ENCODE measurements around the gene CDC37. TPM values are rescaled to one million over a fixed set of nuclear protein-coding genes. Genes with fewer than 3 reads are reported as not detected.

Gene CDC37
- total RNA-seq, 4 donors from 2014 or later: 146 to 308 (median 195) TPM

DNA sequence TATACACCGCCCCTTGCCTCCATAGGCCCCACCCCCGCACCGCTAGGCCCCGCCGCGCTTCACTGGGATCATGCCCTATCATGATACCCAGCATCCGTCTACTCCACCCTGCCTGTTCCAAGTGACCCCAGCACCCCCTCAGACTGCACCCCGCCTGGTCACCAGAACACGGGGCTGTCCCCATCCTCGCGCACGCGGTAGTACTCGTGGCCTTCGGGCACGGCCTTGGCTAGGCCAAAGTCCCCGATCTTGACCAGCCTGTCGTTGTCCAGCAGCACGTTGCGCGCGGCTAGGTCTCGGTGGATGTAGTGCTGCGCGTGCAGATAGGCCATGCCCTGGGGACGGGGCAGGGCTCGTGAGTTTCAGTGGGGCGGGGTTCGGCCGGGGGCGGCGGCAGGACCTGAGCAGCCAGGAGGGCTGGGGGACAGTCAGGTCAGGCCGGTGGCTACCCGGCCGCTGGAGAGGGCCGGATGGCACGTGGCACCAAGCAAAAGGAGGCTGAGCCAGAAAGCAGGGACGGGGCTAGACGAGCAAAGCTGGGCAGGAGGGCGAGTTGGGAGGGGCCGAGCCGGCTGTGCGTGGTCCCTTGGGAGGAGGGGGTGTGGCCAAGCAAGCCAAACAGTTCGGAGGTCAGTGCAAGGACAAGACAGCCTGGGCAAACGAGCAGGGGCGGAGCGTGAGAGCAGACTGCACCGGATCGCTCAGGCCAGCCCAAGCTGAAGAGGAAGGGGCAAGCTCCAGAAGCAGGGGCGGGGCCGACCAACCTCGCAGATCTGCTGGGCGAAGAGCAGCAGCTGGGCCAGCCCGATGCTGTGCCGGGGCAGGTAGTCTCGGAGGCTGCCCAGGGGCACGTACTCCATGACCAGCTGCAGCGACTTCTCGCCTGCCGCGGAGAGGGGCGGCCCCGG, 50.3 kb downstream of the CDC37 start:
- ATAC-seq (ENCODE audit: low FRiP score) (peak; percentile 37), DNase-seq (ENCODE audit: low spot score) (no peak)
- TF ChIP-seq CTCF (IDR thresholded peaks at IDR 0.05): no peak

- no peak for TF ChIP-seq CTCF (IDR thresholded peaks at IDR 0.05)
- ATAC-seq (ENCODE audit: low FRiP score): peak; percentile 66
- no peak for DNase-seq (ENCODE audit: low spot score)
Observed at GRCh38 chr19:10346509-10346908, 56.8 kb downstream of the CDC37 start.

DNA sequence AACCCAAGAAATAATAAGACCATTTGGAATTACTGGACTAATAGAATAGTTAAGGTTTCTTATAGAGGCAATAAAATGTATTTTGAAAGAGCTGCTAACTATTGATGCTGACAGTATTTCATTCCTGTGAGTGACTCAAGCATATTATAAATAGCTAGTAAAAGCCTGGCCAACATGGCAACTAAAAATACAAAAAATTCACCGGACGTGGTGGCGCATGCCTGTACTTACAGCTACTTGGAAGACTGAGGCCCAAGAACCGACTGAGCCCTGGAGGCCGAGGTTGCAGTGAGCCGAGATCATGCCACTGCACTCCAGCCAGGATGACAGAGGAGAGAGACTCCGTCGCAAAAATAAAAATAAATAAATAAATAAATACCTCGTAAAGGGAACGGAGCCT, 58.6 kb downstream of the CDC37 start:
- no peak for TF ChIP-seq CTCF (IDR thresholded peaks at IDR 0.05)
- no peak for ATAC-seq (ENCODE audit: low FRiP score)
- DNase-seq (ENCODE audit: low spot score): no peak

GRCh38 chr19:10343495-10343894, 59.8 kb downstream of the CDC37 start:
- no peak for TF ChIP-seq CTCF (IDR thresholded peaks at IDR 0.05)
- DNase-seq (ENCODE audit: low spot score) (no peak), ATAC-seq (ENCODE audit: low FRiP score) (no peak)

Other genes with a start within 250 kb of the CDC37 start
- 10 to 100 TPM; 38.4 to 84.7 (median 50.2) TPM for gene DNMT1, start 208.6 kb downstream of the CDC37 start, total RNA-seq
- 10 to 100 TPM; 15.1 to 16.8 (median 15.9) TPM for gene S1PR2, start 172.2 kb downstream of the CDC37 start, total RNA-seq
- gene MRPL4, start 151.3 kb downstream of the CDC37 start, total RNA-seq: 10 to 100 TPM; 44.6 to 73.3 (median 65.7) TPM
- gene ICAM1, start 132.4 kb downstream of the CDC37 start, total RNA-seq: 100 to 1,000 TPM in 2 of 4 donors, 10 to 100 TPM in 2; 20.7 to 286 (median 81.0) TPM
- gene ICAM4, start 116.6 kb downstream of the CDC37 start, total RNA-seq: 1 to 10 TPM in 3 of 4 donors, under 1 TPM in 1; 0.82 to 7.5 (median 2.0) TPM
- 1 to 10 TPM in 1 of 4 donors, under 1 TPM in 3; 0.31 to 1.1 (median 0.53) TPM for gene ICAM5, start 113.6 kb downstream of the CDC37 start, total RNA-seq
- gene ZGLP1, start 93.7 kb downstream of the CDC37 start, total RNA-seq: 1 to 10 TPM in 1 of 4 donors, under 1 TPM in 3; 0.19 to 2.4 (median 0.94) TPM
- gene FDX2, start 87.5 kb downstream of the CDC37 start, total RNA-seq: 10 to 100 TPM in 3 of 4 donors, 1 to 10 TPM in 1; 9.0 to 26.2 (median 17.8) TPM
- 10 to 100 TPM; 12.4 to 23.9 (median 15.8) TPM for gene RAVER1, start 70.0 kb downstream of the CDC37 start, total RNA-seq
- 10 to 100 TPM in 1 of 4 donors, 1 to 10 TPM in 3; 7.7 to 41.1 (median 9.4) TPM for gene ICAM3, start 63.9 kb downstream of the CDC37 start, total RNA-seq
- gene TYK2, start 23.0 kb downstream of the CDC37 start, total RNA-seq: 100 to 1,000 TPM in 1 of 4 donors, 10 to 100 TPM in 3; 60.2 to 137 (median 76.9) TPM
- gene PDE4A, start 17.0 kb upstream of the CDC37 start, total RNA-seq: 10 to 100 TPM in 3 of 4 donors, 1 to 10 TPM in 1; 9.8 to 30.3 (median 16.2) TPM
- gene KEAP1, start 99.8 kb upstream of the CDC37 start, total RNA-seq: 10 to 100 TPM; 53.2 to 65.6 (median 59.3) TPM
- under 1 TPM; 0.47 to 0.72 (median 0.56) TPM for gene S1PR5, start 113.9 kb upstream of the CDC37 start, total RNA-seq
- 10 to 100 TPM; 12.9 to 16.6 (median 15.4) TPM for gene ATG4D, start 140.4 kb upstream of the CDC37 start, total RNA-seq
- gene KRI1, start 162.5 kb upstream of the CDC37 start, total RNA-seq: 10 to 100 TPM in 3 of 4 donors, 1 to 10 TPM in 1; 9.1 to 36.3 (median 16.3) TPM
- gene CDKN2D, start 165.4 kb upstream of the CDC37 start, total RNA-seq: 10 to 100 TPM in 1 of 4 donors, 1 to 10 TPM in 3; 2.9 to 21.4 (median 7.5) TPM
- gene AP1M2, start 183.8 kb upstream of the CDC37 start, total RNA-seq: 1 to 10 TPM in 3 of 4 donors, not detected in 1; 1.8 to 8.2 (median 2.4) TPM
- 100 to 1,000 TPM in 2 of 4 donors, 10 to 100 TPM in 2; 49.3 to 114 (median 85.0) TPM for gene SLC44A2, start 222.0 kb upstream of the CDC37 start, total RNA-seq

All from omental fat pad (tissue), 4 donors.